CD8-positive, alpha-beta memory T cell (primary cell): ENCODE results near the gene FCMR. TPM values are rescaled to one million over a fixed set of nuclear protein-coding genes. Genes with fewer than 3 reads are reported as not detected.
A peak's percentile ranks its signal among the peaks of the same experiment; 100 is the strongest.

Experiments used
- CTCF ChIA-PET: fragments of 350-600 bp; sonication (Branson Sonifier 250); formaldehyde crosslinking; loops from one replicate; lab custom pipeline; 2021; ENCODE audit warnings: antibody characterized with exemption; lab: Charles Lee
- POLR2A ChIA-PET: fragments of 350-600 bp; sonication (Branson Sonifier 250); formaldehyde crosslinking; loops from one replicate; lab custom pipeline; 2021; ENCODE audit warnings: antibody characterized with exemption; lab: Charles Lee
- DNase-seq, 5 donors: peaks; one replicate each; pipeline versions ENCODE4 v3.0.0 to v3.0.0-alpha.2; 2020 to 2022; ENCODE audit warnings: mixed read lengths in 1 of 5
- H3K27ac ChIP-seq: one replicate; pipeline ENCODE4 v1.7.0; 2013; ENCODE audit warnings: low read depth, mild to moderate bottlenecking, low read length, moderate library complexity
- H3K27me3 ChIP-seq: 2 replicates; pipeline ENCODE4 v1.7.0; 2013; ENCODE audit warnings: low read length, mild to moderate bottlenecking; ENCODE audit not compliant: insufficient read depth, poor library complexity, severe bottlenecking
- H3K36me3 ChIP-seq: 2 replicates; pipeline ENCODE4 v1.7.0; 2013; ENCODE audit warnings: mild to moderate bottlenecking, low read length, moderate library complexity; ENCODE audit not compliant: insufficient read depth
- H3K4me1 ChIP-seq: 2 replicates; pipeline ENCODE4 v1.7.0; 2013; ENCODE audit warnings: mild to moderate bottlenecking, low read length, moderate library complexity; ENCODE audit not compliant: insufficient read depth
- H3K4me3 ChIP-seq: 2 replicates; pipeline ENCODE4 v1.7.0; 2013; ENCODE audit warnings: mild to moderate bottlenecking, low read length
- H3K9me3 ChIP-seq: 2 replicates; pipeline ENCODE4 v1.7.0; 2013; ENCODE audit warnings: mild to moderate bottlenecking, low read length
- H3K27ac Mint-ChIP-seq, 8 donors: one replicate each; pipeline ENCODE4 v1.8.0; 2020 to 2021; ENCODE audit warnings: mixed read lengths in 8 of 8, mild to moderate bottlenecking in 6 of 8, inconsistent platforms in 3 of 8, moderate library complexity in 3 of 8
- H3K27me3 Mint-ChIP-seq, 2 donors: one replicate each; pipeline ENCODE4 v1.8.0; 2020 to 2021; ENCODE audit warnings: mixed read lengths in 2 of 2, mild to moderate bottlenecking in 1 of 2, moderate library complexity in 1 of 2
- H3K36me3 Mint-ChIP-seq, 3 donors: one replicate each; pipeline ENCODE4 v1.8.0; 2020 to 2021; ENCODE audit warnings: mixed read lengths in 3 of 3, inconsistent platforms in 1 of 3, mild to moderate bottlenecking in 1 of 3
- H3K4me1 Mint-ChIP-seq, 3 donors: one replicate each; pipeline ENCODE4 v1.8.0; 2020 to 2021; ENCODE audit warnings: mixed read lengths in 3 of 3, inconsistent platforms in 1 of 3, mild to moderate bottlenecking in 1 of 3
- H3K4me3 Mint-ChIP-seq, 7 donors: one replicate each; pipeline ENCODE4 v1.8.0; 2020 to 2021; ENCODE audit warnings: mixed read lengths in 7 of 7, mild to moderate bottlenecking in 6 of 7, moderate library complexity in 4 of 7, inconsistent platforms in 2 of 7
- H3K9me3 Mint-ChIP-seq, 5 donors: one replicate each; pipeline ENCODE4 v1.8.0; 2020 to 2022; ENCODE audit warnings: mixed read lengths in 5 of 5, mild to moderate bottlenecking in 3 of 5, moderate library complexity in 2 of 5, inconsistent platforms in 1 of 5
- polyA plus RNA-seq: library from polyadenylated mRNA; unstranded; fragments of 300-500 nt; fragmentation: Illumina TruSeq; gene quantifications from one replicate; pipeline ENCODE4 v1.2.3, GENCODE V29; 2021
- total RNA-seq, 2 experiments: library from RNA; stranded (reverse); gene quantifications; one replicate each; pipeline ENCODE4 v1.2.3, GENCODE V29; 2021

The FCMR gene
- total and polyA plus RNA-seq, 3 experiments from 2014 or later = 75.1 to 574 (median 75.6) TPM

DNA sequence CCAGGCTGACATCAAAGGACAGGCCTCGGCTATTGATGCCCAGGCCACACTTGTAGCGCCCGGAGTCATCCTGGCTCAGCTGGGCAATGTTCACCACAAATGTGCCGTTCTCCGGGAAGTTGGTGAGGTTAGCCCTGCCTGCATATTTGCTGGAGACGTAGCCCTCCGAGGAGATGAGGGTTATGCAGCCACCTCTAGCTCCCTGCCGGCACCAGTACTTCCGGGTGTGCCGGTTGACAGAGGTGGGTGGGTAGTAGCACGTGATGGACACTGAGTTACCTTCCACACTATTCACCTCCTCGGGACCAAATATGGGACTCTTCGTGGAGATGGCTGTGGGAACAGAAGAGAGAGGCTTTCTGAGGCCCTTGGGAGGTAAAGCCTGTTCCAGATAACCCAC is 17.4 kb upstream of the FCMR start:
- H3K27ac ChIP-seq = no peak overlapping the region
- CTCF ChIA-PET = interaction anchor here (1.0 to 1.2 kb wide), 2 partner anchors 204 to 449 kb away, joined by 3 read pairs; no protein-coding TSS in a partner anchor
- H3K27ac Mint-ChIP-seq = no peak overlapping the region
- peaks cover 0 to 5% (median 0%) of the 10 kb centered on the region in 3 donors for H3K4me1 Mint-ChIP-seq
- DNase-seq = no peak
- no peaks in the 10 kb centered on the region for H3K36me3 Mint-ChIP-seq
- H3K4me1 ChIP-seq = no peaks in the 10 kb centered on the region
- H3K4me3 ChIP-seq = no peak overlapping the region
- no peaks in the 10 kb centered on the region for H3K27me3 ChIP-seq
- POLR2A ChIA-PET = no interaction called here
- no peaks in the 10 kb centered on the region for H3K9me3 ChIP-seq
- H3K27me3 Mint-ChIP-seq = peaks cover 4 to 5% of the 10 kb centered on the region in 2 donors
- no peaks in the 10 kb centered on the region for H3K36me3 ChIP-seq
- no peaks in the 10 kb centered on the region for H3K9me3 Mint-ChIP-seq
- no peak overlapping the region for H3K4me3 Mint-ChIP-seq

DNA sequence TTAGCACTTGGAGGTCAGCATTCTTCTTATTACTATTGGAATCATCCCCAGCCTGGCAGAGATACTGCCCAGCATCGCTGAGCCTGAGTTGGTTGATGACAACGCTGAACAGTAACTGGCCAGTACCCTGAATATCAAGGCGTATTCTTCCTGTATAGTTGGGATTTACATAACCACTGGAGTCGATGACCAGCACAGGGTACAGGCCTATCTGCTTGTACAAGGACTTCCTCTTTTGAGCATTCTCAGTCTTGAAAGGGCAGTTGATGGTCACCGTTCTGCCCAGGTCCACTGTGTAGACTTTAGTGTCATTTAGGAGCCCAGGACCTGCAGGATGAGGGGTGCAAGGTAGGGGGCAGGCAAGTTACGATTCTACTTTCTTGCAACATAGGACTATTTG is 15.7 kb upstream of the FCMR start:
- H3K27me3 Mint-ChIP-seq = peaks cover 0 to 7% of the 10 kb centered on the region in 2 donors
- no peaks in the 10 kb centered on the region for H3K9me3 ChIP-seq
- no peak overlapping the region for H3K4me3 Mint-ChIP-seq
- H3K4me1 Mint-ChIP-seq = peaks cover 8 to 10% (median 9%) of the 10 kb centered on the region in 3 donors
- no peak overlapping the region for H3K27ac Mint-ChIP-seq
- H3K36me3 ChIP-seq = no peaks in the 10 kb centered on the region
- no peaks in the 10 kb centered on the region for H3K27me3 ChIP-seq
- no peaks in the 10 kb centered on the region for H3K9me3 Mint-ChIP-seq
- no peak for DNase-seq
- no peaks in the 10 kb centered on the region for H3K36me3 Mint-ChIP-seq
- CTCF ChIA-PET = interaction anchor here (2.8 to 3.0 kb wide), 2 partner anchors 12 to 25 kb away, joined by 13 to 16 read pairs; no protein-coding TSS in a partner anchor
- H3K4me3 ChIP-seq = no peak overlapping the region
- peaks cover 9% of the 10 kb centered on the region for H3K4me1 ChIP-seq
- POLR2A ChIA-PET = no interaction called here
- no peak overlapping the region for H3K27ac ChIP-seq

DNA sequence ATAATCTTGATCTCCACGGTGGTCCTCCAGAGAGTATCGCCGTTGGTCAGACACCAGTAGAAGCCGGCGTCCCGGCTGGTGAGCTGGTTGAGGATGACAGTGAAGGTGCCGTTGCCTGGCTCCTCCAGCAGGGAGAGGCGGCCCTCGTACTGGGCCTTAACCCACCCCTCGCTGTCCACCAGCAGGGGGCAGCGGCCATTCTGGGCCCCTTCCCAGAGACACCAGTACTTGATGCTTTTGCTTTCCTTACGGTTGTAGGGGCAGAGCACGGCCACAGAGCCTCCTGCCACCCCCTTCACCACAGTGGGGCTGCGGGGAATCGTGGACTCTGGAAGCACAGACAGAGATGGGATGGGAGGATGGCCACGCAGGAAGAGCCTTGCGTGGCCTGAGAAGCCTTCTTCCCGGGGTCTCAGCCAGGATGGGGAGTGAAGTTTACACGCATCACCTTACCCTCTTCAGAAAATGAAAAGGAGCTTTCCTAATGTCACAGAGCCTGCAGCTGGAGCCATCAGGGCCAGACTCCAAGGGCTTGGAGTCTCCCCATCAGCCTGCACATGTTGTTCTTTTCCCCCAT is 13.8 kb upstream of the FCMR start:
- CTCF ChIA-PET = interaction anchor here (1.2 to 3.0 kb wide), 8 partner anchors 10 to 201 kb away, joined by 3 to 16 read pairs (median 6); no protein-coding TSS in a partner anchor

DNA sequence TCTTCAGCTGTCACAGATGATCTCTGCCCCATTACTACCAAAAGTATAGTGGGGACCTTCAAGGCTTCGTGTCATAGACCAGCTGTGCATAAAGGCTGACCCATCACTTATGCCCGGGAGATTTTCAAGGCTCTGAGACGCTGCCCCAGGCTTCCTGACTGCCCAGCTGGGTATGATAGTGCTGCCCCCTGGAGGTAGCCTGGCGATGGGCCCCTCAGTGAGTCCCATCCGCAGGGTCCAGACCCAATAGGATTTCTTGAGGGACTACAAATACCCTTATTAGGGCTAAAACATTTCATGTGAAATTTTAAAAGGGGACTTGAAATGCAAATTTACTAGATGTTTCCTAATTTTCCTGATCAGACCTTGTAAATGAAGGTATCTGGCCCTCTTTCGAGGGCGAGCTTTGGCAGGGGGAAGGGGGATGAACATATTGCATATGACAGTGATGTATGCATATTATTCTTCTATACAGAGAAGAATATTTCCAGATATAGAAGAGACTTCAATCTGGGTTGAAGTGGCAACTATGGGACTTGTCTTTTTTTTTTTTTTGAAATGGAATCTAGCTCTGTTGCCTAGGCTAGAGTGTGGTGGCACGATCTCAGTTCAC is 11.7 kb upstream of the FCMR start:
- POLR2A ChIA-PET = interaction anchor here (0.6 to 2.1 kb wide), 2 partner anchors 11 to 28 kb away, joined by 3 to 8 read pairs; partner anchors contain the start of gene FCMR
- Mint-ChIP-seq H3K4me1 (peaks cover 29 to 39% (median 36%) of the 10 kb centered on the region in 3 donors), H3K4me3 (no peak overlapping the region), H3K36me3 (no peaks in the 10 kb centered on the region), H3K9me3 (no peaks in the 10 kb centered on the region), H3K27ac (peak overlapping the region in 5 of 8 donors; percentile 19 to 75 (median 55)), H3K27me3 (peaks cover 0 to 2% of the 10 kb centered on the region in 2 donors)
- no peaks in the 10 kb centered on the region for H3K9me3 ChIP-seq
- H3K4me3 ChIP-seq = no peak overlapping the region
- DNase-seq = peak; percentile 63 to 80 (median 64)
- H3K27me3 ChIP-seq = no peaks in the 10 kb centered on the region
- no peak overlapping the region for H3K27ac ChIP-seq
- H3K36me3 ChIP-seq = no peaks in the 10 kb centered on the region
- H3K4me1 ChIP-seq = peaks cover 27% of the 10 kb centered on the region
- CTCF ChIA-PET = interaction anchor here (0.9 to 10.0 kb wide), 27 partner anchors 8 to 299 kb away, joined by 3 to 138 read pairs (median 4); partner anchors contain the start of genes FCMR and IL20

More for the DNA sequence above, 13.8 kb upstream of the FCMR start:
- peaks cover 0 to 4% of the 10 kb centered on the region in 2 donors for H3K27me3 Mint-ChIP-seq
- H3K27ac ChIP-seq = no peak overlapping the region
- no peaks in the 10 kb centered on the region for H3K36me3 Mint-ChIP-seq
- DNase-seq = peak in 3 of 5 donors; percentile 13 to 49 (median 18)
- H3K27me3 ChIP-seq = no peaks in the 10 kb centered on the region
- peaks cover 18 to 25% (median 24%) of the 10 kb centered on the region in 3 donors for H3K4me1 Mint-ChIP-seq
- no peaks in the 10 kb centered on the region for H3K36me3 ChIP-seq
- no peak overlapping the region for H3K27ac Mint-ChIP-seq
- peaks cover 16% of the 10 kb centered on the region for H3K4me1 ChIP-seq
- no peaks in the 10 kb centered on the region for H3K9me3 Mint-ChIP-seq
- POLR2A ChIA-PET = interaction anchor here (0.6 to 1.7 kb wide), 3 partner anchors 9 to 14 kb away, joined by 3 to 5 read pairs (median 4); partner anchors contain the start of gene FCMR
- no peak overlapping the region for H3K4me3 Mint-ChIP-seq
- no peak overlapping the region for H3K4me3 ChIP-seq
- no peaks in the 10 kb centered on the region for H3K9me3 ChIP-seq

DNA sequence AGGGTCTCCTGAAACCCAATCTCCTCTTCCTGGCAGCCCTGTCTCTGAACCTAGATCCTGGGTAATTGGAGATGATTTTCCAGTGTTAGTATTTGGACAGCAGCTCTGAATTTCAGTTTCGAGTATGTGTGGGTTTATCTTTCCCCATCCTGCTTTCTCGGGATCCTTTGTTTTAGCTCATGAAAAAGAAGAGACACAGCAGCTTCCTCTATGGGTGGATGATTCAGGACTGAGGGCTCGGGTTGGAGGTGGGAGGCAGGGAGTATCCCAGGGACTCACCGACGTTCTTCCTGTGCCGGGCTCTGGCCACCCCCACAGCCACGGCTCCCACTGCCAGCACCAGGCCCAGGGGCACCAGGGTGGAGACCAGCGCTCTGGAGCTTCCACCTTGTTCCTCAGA is 10.4 kb upstream of the FCMR start:
- Mint-ChIP-seq H3K9me3 (no peaks in the 10 kb centered on the region), H3K4me3 (no peak overlapping the region), H3K36me3 (no peaks in the 10 kb centered on the region), H3K27me3 (peaks cover 0 to 2% of the 10 kb centered on the region in 2 donors), H3K4me1 (peaks cover 38 to 49% (median 47%) of the 10 kb centered on the region in 3 donors), H3K27ac (peak overlapping the region; percentile 29 to 98 (median 48))
- DNase-seq = no peak
- ChIA-PET CTCF (interaction anchor here (0.7 to 10.0 kb wide), 14 partner anchors 10 to 206 kb away, joined by 3 to 138 read pairs (median 6); partner anchors contain the start of genes FCMR and IL20), POLR2A (interaction anchor here (2.1 kb wide), 1 partner anchor 10 kb away, joined by 8 read pairs; the partner anchor contains the start of gene FCMR)
- Histone ChIP-seq H3K4me3 (no peak overlapping the region), H3K36me3 (no peaks in the 10 kb centered on the region), H3K27ac (no peak overlapping the region), H3K27me3 (no peaks in the 10 kb centered on the region), H3K4me1 (peaks cover 30% of the 10 kb centered on the region), H3K9me3 (no peaks in the 10 kb centered on the region)

DNA sequence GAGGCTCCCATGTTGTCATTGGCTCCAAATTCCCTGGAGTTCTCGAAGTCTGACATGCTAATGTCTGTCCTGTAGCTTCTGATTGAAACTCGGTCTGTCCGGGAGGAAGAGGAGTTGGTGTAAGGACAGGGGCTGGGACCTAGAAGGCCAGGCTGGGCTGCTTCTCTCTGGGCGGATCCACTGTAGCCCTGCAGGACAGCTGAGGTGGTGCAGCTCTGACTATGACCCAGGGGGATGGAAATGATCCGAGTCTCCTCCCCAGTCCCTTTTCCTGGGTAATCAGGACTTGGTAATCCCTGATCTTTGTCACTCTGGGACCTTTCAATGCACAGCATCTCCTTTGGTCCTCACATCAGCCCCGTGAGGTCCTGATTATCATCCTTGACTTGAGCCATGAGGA is 10.0 kb upstream of the FCMR start:
- Histone ChIP-seq H3K4me1 (peaks cover 33% of the 10 kb centered on the region), H3K27ac (no peak overlapping the region)

DNA sequence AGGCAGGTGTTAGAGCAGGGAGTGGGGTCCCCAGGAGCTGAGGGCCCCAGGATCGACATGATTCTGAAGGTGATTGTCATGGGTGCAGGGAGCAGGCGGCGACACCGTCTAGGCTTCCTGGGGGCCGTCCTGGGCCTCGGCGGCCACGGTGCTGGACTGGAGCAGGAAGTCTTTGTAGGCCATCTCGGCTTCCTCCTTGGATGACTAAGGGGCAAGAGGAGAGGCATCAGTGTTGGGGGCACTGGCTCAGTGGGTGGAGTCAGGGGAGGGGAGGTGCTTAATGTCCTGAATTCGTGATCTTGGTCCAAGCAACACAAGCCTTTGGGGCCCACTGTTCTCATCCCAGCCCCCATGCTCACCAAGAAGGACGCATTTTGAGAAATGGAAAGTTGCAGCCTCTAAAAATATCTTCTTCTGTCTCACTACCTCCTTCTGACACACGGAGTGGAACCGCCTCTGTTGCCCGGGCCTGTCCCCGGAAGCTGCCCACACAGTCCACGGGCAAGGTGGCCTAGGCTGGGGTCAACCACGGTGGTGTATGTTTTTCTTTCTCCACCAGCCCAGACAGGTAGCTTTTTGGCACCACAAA is 8.6 kb upstream of the FCMR start:
- Mint-ChIP-seq H3K27ac (peak overlapping the region; percentile 78 to 98 (median 92)), H3K9me3 (no peaks in the 10 kb centered on the region), H3K4me1 (peaks cover 43 to 56% (median 50%) of the 10 kb centered on the region in 3 donors), H3K27me3 (peaks cover 0 to 2% of the 10 kb centered on the region in 2 donors), H3K4me3 (peak overlapping the region in 6 of 7 donors; percentile 17 to 76 (median 66)), H3K36me3 (no peaks in the 10 kb centered on the region)
- Histone ChIP-seq H3K4me3 (no peak overlapping the region), H3K36me3 (no peaks in the 10 kb centered on the region), H3K27me3 (no peaks in the 10 kb centered on the region), H3K27ac (no peak overlapping the region), H3K9me3 (no peaks in the 10 kb centered on the region), H3K4me1 (peaks cover 37% of the 10 kb centered on the region)
- POLR2A ChIA-PET = interaction anchor here (1.1 kb wide), 1 partner anchor 8 kb away, joined by 3 read pairs; no protein-coding TSS in a partner anchor
- peak in 4 of 5 donors; percentile 18 to 60 (median 38) for DNase-seq
- CTCF ChIA-PET = interaction anchor here (1.3 to 10.0 kb wide), 8 partner anchors 8 to 196 kb away, joined by 3 to 138 read pairs (median 10); partner anchors contain the start of gene FCMR

More for the DNA sequence above, 10.0 kb upstream of the FCMR start:
- Mint-ChIP-seq H3K27ac (peak overlapping the region; percentile 25 to 98 (median 48)), H3K9me3 (no peaks in the 10 kb centered on the region), H3K36me3 (no peaks in the 10 kb centered on the region), H3K4me3 (no peak overlapping the region), H3K27me3 (peaks cover 0 to 2% of the 10 kb centered on the region in 2 donors), H3K4me1 (peaks cover 38 to 51% (median 47%) of the 10 kb centered on the region in 3 donors)
- ChIA-PET CTCF (interaction anchor here (0.7 to 10.0 kb wide), 12 partner anchors 10 to 205 kb away, joined by 3 to 138 read pairs (median 8); partner anchors contain the start of genes FCMR and IL20), POLR2A (interaction anchor here (2.1 kb wide), 1 partner anchor 9 kb away, joined by 8 read pairs; the partner anchor contains the start of gene FCMR)
- no peaks in the 10 kb centered on the region for H3K36me3 ChIP-seq
- no peaks in the 10 kb centered on the region for H3K9me3 ChIP-seq
- no peaks in the 10 kb centered on the region for H3K27me3 ChIP-seq
- no peak overlapping the region for H3K4me3 ChIP-seq
- no peak for DNase-seq
